ENCODE data around the gene CDK11A. TPM values are rescaled to one million over a fixed set of nuclear protein-coding genes. Genes with fewer than 3 reads are reported as not detected.

Gene CDK11A
- total and polyA plus RNA-seq, 2 of the 8 experiments (the other 6 are each of a cell fraction or from before 2014, with no cell fraction given) = 15.0 to 45.6 TPM

GRCh38 chr1:1773874-1774273 lies 49.7 kb upstream of the CDK11A start:
- Histone ChIP-seq H4K91ac (replicated peaks; ENCODE audit: insufficient read length, low read length) (no peak overlapping the region), H4K8ac (ENCODE audit: extremely low read depth, insufficient read depth, low read length) (no peak overlapping the region), H3K9me3 (ENCODE audit: insufficient read depth in 2 of 2, low read depth in 1 of 2, low read length in 1 of 2) (no peaks in the 10 kb centered on the region), H3K79me2 (ENCODE audit: control insufficient read depth in 1 of 2, insufficient read depth in 2 of 2, low read length in 2 of 2) (peaks cover 22 to 82% of the 10 kb centered on the region in 2 experiments), H2AFZ (ENCODE audit: low read length) (no peak overlapping the region), H2BK12ac (ENCODE audit: low read depth, low read length) (no peak overlapping the region), H3K14ac (ENCODE audit: insufficient read length) (no peak overlapping the region), H4K20me1 (replicated peaks in 1 of 2; ENCODE audit: control insufficient read depth in 1 of 2, insufficient read depth in 2 of 2, low read length in 2 of 2) (peaks cover 11 to 16% of the 10 kb centered on the region in 2 experiments), H3K23ac (ENCODE audit: insufficient read length) (no peak overlapping the region), H3K56ac (replicated peaks; ENCODE audit: insufficient read length, low read depth, low read length) (no peak overlapping the region), H3K4me1 (replicated peaks in 1 of 4; ENCODE audit: control insufficient read depth in 3 of 4, insufficient read depth in 4 of 4, low read length in 3 of 4) (peaks cover 1 to 8% (median 3%) of the 10 kb centered on the region in 4 experiments; a peak in 5 of 7 replicates), H3K79me1 (ENCODE audit: low read depth, low read length) (peaks cover 15% of the 10 kb centered on the region), H2BK15ac (ENCODE audit: low read length) (no peak overlapping the region), H2BK5ac (ENCODE audit: low read depth, low read length) (no peak overlapping the region), H3K27ac (ENCODE audit: low read depth, low read length) (no peak overlapping the region), H3K36me3 (ENCODE audit: control insufficient read depth in 2 of 4, insufficient read depth in 4 of 4, low read length in 3 of 4) (peaks cover 0 to 17% (median 9%) of the 10 kb centered on the region in 4 experiments; a peak in 4 of 8 replicates), H2BK20ac (ENCODE audit: low read length) (no peak overlapping the region), H3K4me2 (ENCODE audit: insufficient read depth in 1 of 2, low read depth in 2 of 2, low read length in 2 of 2) (no peak overlapping the region), H3K4ac (replicated peaks; ENCODE audit: insufficient read length, low read depth, low read length) (no peak overlapping the region), H3K23me2 (ENCODE audit: low read depth, low read length) (peaks cover 4% of the 10 kb centered on the region; the same call in 1 of the 2 replicates), H2AK5ac (ENCODE audit: low read depth, low read length) (no peak overlapping the region), H3K18ac (ENCODE audit: extremely low read depth, low read length) (no peak overlapping the region), H3K27me3 (replicated peaks in 1 of 4; ENCODE audit: control insufficient read depth in 3 of 4, extremely low read depth in 1 of 4, insufficient read depth in 3 of 4, low read length in 3 of 4) (no peaks in the 10 kb centered on the region), H3K9ac (replicated peaks in 1 of 4; ENCODE audit: extremely low read depth in 1 of 4, low read depth in 3 of 4, low read length in 3 of 4) (no peak overlapping the region), H4K5ac (ENCODE audit: insufficient read length, low read depth, low read length) (no peak overlapping the region), H3K4me3 (ENCODE audit: extremely low read depth in 1 of 4, insufficient read depth in 2 of 4, low read depth in 3 of 4, low read length in 4 of 4) (no peak overlapping the region), H2BK120ac (replicated peaks; ENCODE audit: low read depth, low read length) (no peak overlapping the region)
- no peak for FAIRE-seq
- ChIA-PET POLR2A (ENCODE audit: partially characterized antibody) (interaction anchor here (0.8 kb wide), 1 partner anchor 8 kb away, joined by 5 read pairs; no protein-coding TSS in a partner anchor), CTCF (ENCODE audit: partially characterized antibody) (interaction anchor here (1.0 to 1.5 kb wide), 6 partner anchors 14 to 135 kb away, joined by 3 to 7 read pairs (median 4); no protein-coding TSS in a partner anchor)
- TF ChIP-seq BCL11A (IDR thresholded peaks at IDR 0.05; ENCODE audit: low read depth in 2 of 2, low read length in 2 of 2) (no peak), SAP30 (IDR thresholded peaks at IDR 0.05; ENCODE audit: insufficient read depth, insufficient replicate concordance, low read length) (no peak), GTF2F1 (IDR thresholded peaks at IDR 0.05; ENCODE audit: borderline replicate concordance, low read depth, low read length) (no peak), RBBP5 (IDR thresholded peaks at IDR 0.05; ENCODE audit: borderline replicate concordance, low read depth, low read length) (no peak), ASH2L (IDR thresholded peaks at IDR 0.05; ENCODE audit: low read length) (no peak), JUND (IDR thresholded peaks at IDR 0.05; ENCODE audit: low read length) (no peak), KDM4A (IDR thresholded peaks at IDR 0.05; ENCODE audit: low read depth, low read length, severe bottlenecking) (no peak), TAF1 (IDR thresholded peaks at IDR 0.05; ENCODE audit: low read depth, low read length) (no peak), SUZ12 (IDR thresholded peaks at IDR 0.05; ENCODE audit: low read length) (no peak), RFX5 (IDR thresholded peaks at IDR 0.05; ENCODE audit: borderline replicate concordance, low read depth, low read length) (no peak)
- 93% methylated on average over 4 of the region's 4 CpGs; no CpG with 5 or more reads in 1 of the 2 experiments for WGBS, 2 experiments (ENCODE audit: extremely low coverage in 1 of 2, insufficient coverage in 1 of 2, insufficient read length in 1 of 2, insufficient replicate concordance in 2 of 2, low coverage in 1 of 2, low lambda C conversion rate in 2 of 2, missing lambda C conversion rate in 1 of 2)
- no peak for DNase-seq (ENCODE audit: low read depth in 1 of 2, low spot score in 2 of 2)
